Gastrocnemius medialis (tissue), 4 donors: ENCODE measurements around the gene KCNIP3. TPM values are rescaled to one million over a fixed set of nuclear protein-coding genes. Genes with fewer than 3 reads are reported as not detected.

ENCODE experiments used
- ATAC-seq, 2 donors: fragments of 150-250 bp; one replicate each; pipeline ENCODE4 v1.9.1; 2016
- DNase-seq, 2 donors: peaks; one replicate each; pipeline ENCODE4 v3.0.0-alpha.2; 2019
- H3K27ac ChIP-seq, 4 donors: fragments of 200-600 bp; sonication (generic); 1 replicate in 1 of 4; 2 replicates in 3 of 4; pipeline ENCODE4 v1.5.1; 2016 to 2018; ENCODE audit warnings: mild to moderate bottlenecking in 2 of 4, moderate library complexity in 1 of 4
- H3K27me3 ChIP-seq, 3 donors: fragments of 200-600 bp; sonication (generic) in 2 of 3; 1 replicate in 1 of 3; 2 replicates in 2 of 3; pipeline versions ENCODE4 v1.5.1 to v1.6.0; 2016 to 2019; ENCODE audit warnings: mild to moderate bottlenecking in 1 of 3, moderate library complexity in 1 of 3
- H3K36me3 ChIP-seq, 2 donors: fragments of 200-600 bp; sonication (generic) in 1 of 2; one replicate each; pipeline ENCODE4 v1.5.1; 2017 to 2018
- H3K4me1 ChIP-seq, 2 donors: fragments of 200-600 bp; sonication (generic) in 1 of 2; one replicate each; pipeline ENCODE4 v1.5.1; 2016 to 2017; ENCODE audit warnings: mild to moderate bottlenecking in 2 of 2
- H3K4me3 ChIP-seq, 4 donors: fragments of 200-600 bp; sonication (generic) in 3 of 4; 1 replicate in 1 of 4; 2 replicates in 3 of 4; pipeline ENCODE4 v1.5.1; 2016 to 2019; ENCODE audit warnings: mild to moderate bottlenecking in 2 of 4
- H3K9me3 ChIP-seq, 3 donors: fragments of 200-600 bp; sonication (generic) in 2 of 3; 1 replicate in 1 of 3; 2 replicates in 2 of 3; pipeline ENCODE4 v1.5.1; 2016 to 2019
- CTCF ChIP-seq, 5 experiments: fragments of 450-650 bp in 3 of 5; fragments of 200-600 bp in 2 of 5; sonication (generic) in 2 of 5; IDR thresholded peaks in 4 of 5; conservative IDR thresholded peaks in 1 of 5; 1 replicate in 4 of 5; 2 replicates in 1 of 5; pipeline ENCODE4 v1.5.1; 2016 to 2019; ENCODE audit warnings: antibody characterized with exemption in 5 of 5, mild to moderate bottlenecking in 3 of 5, moderate library complexity in 3 of 5
- POLR2A ChIP-seq, 2 donors: fragments of 450-650 bp; IDR thresholded peaks; one replicate each; pipeline ENCODE4 v1.6.1; 2017; ENCODE audit warnings: antibody characterized with exemption in 2 of 2, mild to moderate bottlenecking in 2 of 2, moderate library complexity in 2 of 2
- in situ Hi-C, 4 donors: fragments of 200-750 bp; cut with MboI; loops; one replicate each; pipeline versions ENCODE4 v1.15.0 to v1.8.0; 2017; ENCODE audit warnings: low sequenced_read_pairs in 4 of 4
- intact Hi-C: fragments of 100-400 bp; cut with DNase I; formaldehyde crosslinking; loops from one replicate; pipeline ENCODE4 v1.15.1; 2023; ENCODE audit warnings: low total_unique reads
- total RNA-seq, 4 donors: library from RNA; depleted of rRNA; stranded (reverse); fragments of >200 nt; gene quantifications; one replicate each; pipeline versions ENCODE4 v1.1.0 to v1.2.3, GENCODE V29; 2016

KCNIP3 gene
- total RNA-seq, 4 donors from 2014 or later = 0.55 to 2.9 (median 1.0) TPM

GRCh38 chr2:95326433-95327140 lies 29.4 kb downstream of the KCNIP3 start:
- DNase-seq (no peak), ATAC-seq (no peak)
- Histone ChIP-seq H3K9me3 (no peaks in the 10 kb centered on the region), H3K27ac (no peak overlapping the region), H3K27me3 (no peaks in the 10 kb centered on the region), H3K4me1 (no peaks in the 10 kb centered on the region), H3K36me3 (no peaks in the 10 kb centered on the region), H3K4me3 (no peak overlapping the region)
- in situ Hi-C loops = no loop called here
- intact Hi-C loops = no loop called here
- TF ChIP-seq CTCF (IDR thresholded peaks at IDR 0.05 in 4 of 5, conservative IDR thresholded peaks at IDR 0.05 in 1 of 5) (no peak), POLR2A (IDR thresholded peaks at IDR 0.05) (no peak)

- H3K27ac ChIP-seq = no peak overlapping the region
Observed at GRCh38 chr2:95327861-95328260, 30.7 kb downstream of the KCNIP3 start.

GRCh38 chr2:95328358-95329125 lies 31.4 kb downstream of the KCNIP3 start:
- ATAC-seq = no peak
- Histone ChIP-seq H3K27ac (no peak overlapping the region), H3K9me3 (no peaks in the 10 kb centered on the region), H3K27me3 (no peaks in the 10 kb centered on the region), H3K4me3 (no peak overlapping the region), H3K4me1 (no peaks in the 10 kb centered on the region), H3K36me3 (no peaks in the 10 kb centered on the region)
- DNase-seq = no peak
- TF ChIP-seq POLR2A (IDR thresholded peaks at IDR 0.05) = no peak
- no peak for TF ChIP-seq CTCF (IDR thresholded peaks at IDR 0.05 in 4 of 5, conservative IDR thresholded peaks at IDR 0.05 in 1 of 5)
- intact Hi-C loops = no loop called here
- in situ Hi-C loops = no loop called here

More at GRCh38 chr2:95327861-95328260, 30.7 kb downstream of the KCNIP3 start:
- no peak overlapping the region for H3K4me3 ChIP-seq
- no peaks in the 10 kb centered on the region for H3K4me1 ChIP-seq
- H3K9me3 ChIP-seq = no peaks in the 10 kb centered on the region
- H3K36me3 ChIP-seq = no peaks in the 10 kb centered on the region
- intact Hi-C loops (no loop called here), in situ Hi-C loops (no loop called here)
- ATAC-seq = no peak
- TF ChIP-seq POLR2A (IDR thresholded peaks at IDR 0.05) (no peak), CTCF (IDR thresholded peaks at IDR 0.05 in 4 of 5, conservative IDR thresholded peaks at IDR 0.05 in 1 of 5) (no peak)
- no peaks in the 10 kb centered on the region for H3K27me3 ChIP-seq
- no peak for DNase-seq

- DNase-seq (no peak), ATAC-seq (no peak)
- in situ Hi-C loops = no loop called here
- no peaks in the 10 kb centered on the region for H3K4me1 ChIP-seq
- intact Hi-C loops = no loop called here
- H3K4me3 ChIP-seq = no peak overlapping the region
- TF ChIP-seq CTCF (IDR thresholded peaks at IDR 0.05 in 4 of 5, conservative IDR thresholded peaks at IDR 0.05 in 1 of 5) (no peak), POLR2A (IDR thresholded peaks at IDR 0.05) (no peak)
- no peak overlapping the region for H3K27ac ChIP-seq
- H3K36me3 ChIP-seq = no peaks in the 10 kb centered on the region
- no peaks in the 10 kb centered on the region for H3K9me3 ChIP-seq
- H3K27me3 ChIP-seq = no peaks in the 10 kb centered on the region
Observed at GRCh38 chr2:95329401-95329800, 32.3 kb downstream of the KCNIP3 start.
